ENCODE data around the gene NKRF.

DNA sequence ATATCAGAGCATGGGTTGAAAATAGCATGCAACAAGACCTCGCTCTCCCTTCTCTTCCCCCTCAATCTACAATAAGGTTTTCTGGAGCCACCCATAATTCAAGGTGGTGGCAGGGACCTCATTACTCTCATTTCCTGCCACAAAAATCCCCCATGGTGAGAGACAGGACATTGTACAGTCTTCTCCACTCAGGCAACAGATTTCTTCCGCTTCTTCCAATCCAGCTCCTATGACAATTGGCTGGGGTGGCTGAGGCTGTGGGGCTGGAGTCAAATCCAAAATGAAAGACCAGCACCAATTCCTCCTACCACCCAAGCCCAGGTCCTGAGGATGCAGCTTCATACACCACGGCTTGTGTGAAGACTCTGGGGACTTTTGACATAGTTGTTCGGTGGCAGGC lies 40.3 kb upstream of the NKRF start:
- TF ChIP-seq, protein P1, sequence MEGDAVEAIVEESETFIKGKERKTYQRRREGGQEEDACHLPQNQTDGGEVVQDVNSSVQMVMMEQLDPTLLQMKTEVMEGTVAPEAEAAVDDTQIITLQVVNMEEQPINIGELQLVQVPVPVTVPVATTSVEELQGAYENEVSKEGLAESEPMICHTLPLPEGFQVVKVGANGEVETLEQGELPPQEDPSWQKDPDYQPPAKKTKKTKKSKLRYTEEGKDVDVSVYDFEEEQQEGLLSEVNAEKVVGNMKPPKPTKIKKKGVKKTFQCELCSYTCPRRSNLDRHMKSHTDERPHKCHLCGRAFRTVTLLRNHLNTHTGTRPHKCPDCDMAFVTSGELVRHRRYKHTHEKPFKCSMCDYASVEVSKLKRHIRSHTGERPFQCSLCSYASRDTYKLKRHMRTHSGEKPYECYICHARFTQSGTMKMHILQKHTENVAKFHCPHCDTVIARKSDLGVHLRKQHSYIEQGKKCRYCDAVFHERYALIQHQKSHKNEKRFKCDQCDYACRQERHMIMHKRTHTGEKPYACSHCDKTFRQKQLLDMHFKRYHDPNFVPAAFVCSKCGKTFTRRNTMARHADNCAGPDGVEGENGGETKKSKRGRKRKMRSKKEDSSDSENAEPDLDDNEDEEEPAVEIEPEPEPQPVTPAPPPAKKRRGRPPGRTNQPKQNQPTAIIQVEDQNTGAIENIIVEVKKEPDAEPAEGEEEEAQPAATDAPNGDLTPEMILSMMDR (IDR thresholded peaks at IDR 0.05) = no peak
- no peak for TF ChIP-seq POLR2AphosphoS5 (IDR thresholded peaks at IDR 0.05)
